Natural killer cell treated with Interleukin-12 subunit alpha and Interleukin-12 subunit beta and Interleukin-15 and Interleukin-18, amount 100 ng/mL, for 72 hours (primary cell): Measurements from ENCODE around the gene ROGDI. TPM values are rescaled to one million over a fixed set of nuclear protein-coding genes. Genes with fewer than 3 reads are reported as not detected.

ENCODE experiments used
- ATAC-seq, 2 donors: fragments of 150-1000 bp; cut with Tn5 transposase in 1 of 2; sonication (Bioruptor Pico), chemical (Tn5 transposase) in 1 of 2; 2 replicates each; pipeline ENCODE4 v1.10.0; 2021
- DNase-seq: peaks from one replicate; pipeline ENCODE4 v3.0.0; 2022; ENCODE audit warnings: low spot score
- H3K27ac Mint-ChIP-seq, 2 donors: 1 replicate in 1 of 2; 2 replicates in 1 of 2; pipeline ENCODE4 v1.8.0; 2022; ENCODE audit warnings: mixed read lengths in 2 of 2, mild to moderate bottlenecking in 1 of 2, moderate library complexity in 1 of 2
- H3K27me3 Mint-ChIP-seq, 2 donors: 1 replicate in 1 of 2; 2 replicates in 1 of 2; pipeline ENCODE4 v1.8.0; 2022; ENCODE audit warnings: mixed read lengths in 2 of 2
- H3K36me3 Mint-ChIP-seq: one replicate; pipeline ENCODE4 v1.8.0; 2022; ENCODE audit warnings: mixed read lengths
- H3K4me1 Mint-ChIP-seq, 2 donors: 1 replicate in 1 of 2; 2 replicates in 1 of 2; pipeline ENCODE4 v1.8.0; 2022; ENCODE audit warnings: low read depth in 2 of 2, mixed read lengths in 2 of 2, mild to moderate bottlenecking in 1 of 2
- H3K4me3 Mint-ChIP-seq: one replicate; pipeline ENCODE4 v1.8.0; 2022; ENCODE audit warnings: mixed read lengths
- H3K9me3 Mint-ChIP-seq: 2 replicates; pipeline ENCODE4 v1.8.0; 2022; ENCODE audit warnings: mixed read lengths
- total RNA-seq, 2 donors: library from RNA; stranded (reverse); gene quantifications; one replicate each; pipeline ENCODE4 v1.2.3, GENCODE V29; 2022

ROGDI gene
- 1 to 10 TPM; 3.8 to 7.1 TPM for total RNA-seq

- peaks cover 0 to 8% of the 10 kb centered on the region in 2 donors for H3K4me1 Mint-ChIP-seq
- peak within 1 kb of the TSS in 1 of 2 donors; percentile 70 for H3K27ac Mint-ChIP-seq
- H3K27me3 Mint-ChIP-seq, result no peaks in the 10 kb centered on the region
- peak within 1 kb of the TSS; percentile 79 for H3K4me3 Mint-ChIP-seq
- ATAC-seq (peak; percentile 63 to 69), DNase-seq (peak; percentile 77)
- H3K9me3 Mint-ChIP-seq, result no peaks in the 10 kb centered on the region
- no peaks in the 10 kb centered on the region for H3K36me3 Mint-ChIP-seq
These were observed at the start of gene ROGDI for GRCh38 chr16:4801962-4802658. Gene ROGDI, minus strand, starts transcription at chr16:4802633. Its CDS starts 62 bp downstream, at chr16:4802571.

GRCh38 chr16:4850211-4850610 lies 47.8 kb upstream of the ROGDI start:
- H3K4me3 Mint-ChIP-seq, result no peak overlapping the region
- no peaks in the 10 kb centered on the region for H3K27me3 Mint-ChIP-seq
- peaks cover 11% of the 10 kb centered on the region for H3K36me3 Mint-ChIP-seq
- DNase-seq, result no peak
- H3K9me3 Mint-ChIP-seq, result no peaks in the 10 kb centered on the region
- peaks cover 43 to 44% of the 10 kb centered on the region in 2 donors for H3K4me1 Mint-ChIP-seq
- no peak for ATAC-seq
- peak overlapping the region in 1 of 2 donors; percentile 2 for H3K27ac Mint-ChIP-seq

- DNase-seq, result no peak
- no peaks in the 10 kb centered on the region for H3K27me3 Mint-ChIP-seq
- no peaks in the 10 kb centered on the region for H3K9me3 Mint-ChIP-seq
- peak overlapping the region; percentile 53 to 80 for H3K27ac Mint-ChIP-seq
- H3K4me1 Mint-ChIP-seq, result peaks cover 44% of the 10 kb centered on the region in 2 donors
- peaks cover 11% of the 10 kb centered on the region for H3K36me3 Mint-ChIP-seq
- peak overlapping the region; percentile 96 for H3K4me3 Mint-ChIP-seq
- peak; percentile 4 to 34 for ATAC-seq
These were observed 45.5 kb upstream of the ROGDI start for GRCh38 chr16:4847774-4848587.

- ATAC-seq (peak; percentile 95 to 97), DNase-seq (peak; percentile 100)
- H3K36me3 Mint-ChIP-seq, result peaks cover 11% of the 10 kb centered on the region
- peak within 1 kb of the TSS; percentile 80 to 88 for H3K27ac Mint-ChIP-seq
- H3K4me3 Mint-ChIP-seq, result peak within 1 kb of the TSS; percentile 99
- peaks cover 43 to 44% of the 10 kb centered on the region in 2 donors for H3K4me1 Mint-ChIP-seq
- H3K27me3 Mint-ChIP-seq, result no peaks in the 10 kb centered on the region
- no peaks in the 10 kb centered on the region for H3K9me3 Mint-ChIP-seq
These were observed 44.7 kb upstream of the ROGDI start, which contains the start of the genes GLYR1 and UBN1 for GRCh38 chr16:4846901-4847773. Gene GLYR1, minus strand, starts transcription at chr16:4847288. Its CDS starts 23 bp downstream, at chr16:4847265. Gene UBN1, plus strand, starts transcription at chr16:4847481. Its CDS starts 5,437 bp downstream, at chr16:4852918.

- Mint-ChIP-seq H3K27me3 (no peaks in the 10 kb centered on the region), H3K27ac (peak overlapping the region; percentile 80 to 88), H3K9me3 (no peaks in the 10 kb centered on the region), H3K4me1 (peaks cover 41 to 42% of the 10 kb centered on the region in 2 donors), H3K4me3 (peak overlapping the region; percentile 99), H3K36me3 (peaks cover 11% of the 10 kb centered on the region)
- ATAC-seq (peak in 1 of 2 donors; percentile 3), DNase-seq (no peak)
These were observed 44.1 kb upstream of the ROGDI start for GRCh38 chr16:4846503-4846900.

- Mint-ChIP-seq H3K27me3 (no peaks in the 10 kb centered on the region), H3K36me3 (peaks cover 25% of the 10 kb centered on the region), H3K4me1 (peaks cover 17 to 21% of the 10 kb centered on the region in 2 donors), H3K4me3 (no peak overlapping the region), H3K9me3 (no peaks in the 10 kb centered on the region), H3K27ac (no peak overlapping the region)
- DNase-seq (no peak), ATAC-seq (no peak)
These were observed 38.6 kb upstream of the ROGDI start for GRCh38 chr16:4840984-4841383.

GRCh38 chr16:4839942-4840341 lies 37.5 kb upstream of the ROGDI start:
- no peak overlapping the region for H3K4me3 Mint-ChIP-seq
- H3K27ac Mint-ChIP-seq, result no peak overlapping the region
- no peaks in the 10 kb centered on the region for H3K9me3 Mint-ChIP-seq
- H3K4me1 Mint-ChIP-seq, result peaks cover 8 to 14% of the 10 kb centered on the region in 2 donors
- H3K27me3 Mint-ChIP-seq, result no peaks in the 10 kb centered on the region
- ATAC-seq (no peak), DNase-seq (no peak)
- H3K36me3 Mint-ChIP-seq, result peaks cover 19% of the 10 kb centered on the region

- H3K4me3 Mint-ChIP-seq, result no peak overlapping the region
- H3K36me3 Mint-ChIP-seq, result peaks cover 20% of the 10 kb centered on the region
- H3K27ac Mint-ChIP-seq, result no peak overlapping the region
These were observed 35.5 kb upstream of the ROGDI start for GRCh38 chr16:4837733-4838501.

GRCh38 chr16:4836727-4837126 lies 34.3 kb upstream of the ROGDI start:
- no peak for ATAC-seq
- Mint-ChIP-seq H3K27ac (peak overlapping the region in 1 of 2 donors; percentile 36), H3K4me3 (no peak overlapping the region), H3K27me3 (no peaks in the 10 kb centered on the region), H3K36me3 (peaks cover 31% of the 10 kb centered on the region), H3K9me3 (no peaks in the 10 kb centered on the region), H3K4me1 (peaks cover 8 to 14% of the 10 kb centered on the region in 2 donors)
- DNase-seq, result no peak

More at GRCh38 chr16:4837733-4838501, 35.5 kb upstream of the ROGDI start:
- peaks cover 8 to 12% of the 10 kb centered on the region in 2 donors for H3K4me1 Mint-ChIP-seq
- H3K9me3 Mint-ChIP-seq, result no peaks in the 10 kb centered on the region
- DNase-seq (no peak), ATAC-seq (no peak)
- H3K27me3 Mint-ChIP-seq, result no peaks in the 10 kb centered on the region

GRCh38 chr16:4833584-4833983 lies 31.2 kb upstream of the ROGDI start:
- ATAC-seq (no peak), DNase-seq (no peak)
- Mint-ChIP-seq H3K36me3 (peaks cover 32% of the 10 kb centered on the region), H3K27ac (no peak overlapping the region), H3K9me3 (no peaks in the 10 kb centered on the region), H3K27me3 (no peaks in the 10 kb centered on the region), H3K4me3 (no peak overlapping the region), H3K4me1 (peaks cover 0 to 17% of the 10 kb centered on the region in 2 donors)

GRCh38 chr16:4832698-4833343 lies 30.4 kb upstream of the ROGDI start:
- Mint-ChIP-seq H3K36me3 (peaks cover 32% of the 10 kb centered on the region), H3K4me1 (peaks cover 0 to 17% of the 10 kb centered on the region in 2 donors), H3K27ac (no peak overlapping the region), H3K4me3 (no peak overlapping the region), H3K9me3 (no peaks in the 10 kb centered on the region), H3K27me3 (no peaks in the 10 kb centered on the region)
- ATAC-seq, result no peak
- DNase-seq, result no peak

- Mint-ChIP-seq H3K4me3 (no peak overlapping the region), H3K9me3 (no peaks in the 10 kb centered on the region), H3K36me3 (peaks cover 31% of the 10 kb centered on the region), H3K27ac (no peak overlapping the region), H3K27me3 (no peaks in the 10 kb centered on the region), H3K4me1 (peaks cover 0 to 14% of the 10 kb centered on the region in 2 donors)
- DNase-seq (no peak), ATAC-seq (no peak)
These were observed 29.2 kb upstream of the ROGDI start for GRCh38 chr16:4831616-4832015.
